KBM-7 (cell line): ENCODE results near the gene ZNF559.

ENCODE experiments used
- DNase-seq: peaks from one replicate; pipeline ENCODE4 v3.0.0-alpha.2; 2015
- in situ Hi-C: fragments of 300-500 bp; cut with MboI; formaldehyde crosslinking; loops from 2 replicates; pipeline ENCODE4 v1.14.3; 2020; ENCODE audit warnings: low sequenced_read_pairs, low pct_unique_long_range_greater_than_20kb, mixed read lengths

ZNF559 gene

GRCh38 chr19:9348671-9349070 lies 24.7 kb downstream of the ZNF559 start:
- in situ Hi-C loops: no loop called here
- DNase-seq: no peak

GRCh38 chr19:9352505-9352904 lies 28.5 kb downstream of the ZNF559 start:
- in situ Hi-C loops: no loop called here
- DNase-seq: no peak

DNA sequence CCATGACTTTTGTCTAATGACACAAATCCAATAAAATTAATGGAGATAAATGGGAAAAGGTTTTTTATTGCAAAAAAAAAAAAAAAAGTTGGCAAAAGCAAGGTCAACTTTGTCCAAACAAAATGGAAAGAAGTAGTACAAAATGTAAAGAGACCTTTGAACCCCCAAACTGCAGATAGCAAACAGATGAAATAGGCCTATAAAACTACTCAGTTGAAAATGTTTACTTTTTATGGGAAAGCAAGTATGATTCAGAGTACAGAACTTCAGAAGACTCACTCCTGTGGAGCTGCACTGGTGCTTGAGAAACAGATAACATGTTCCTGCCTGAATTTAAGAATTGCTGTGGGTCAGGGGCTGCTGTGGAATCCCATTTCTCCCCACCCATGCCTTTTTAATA lies 29.0 kb downstream of the ZNF559 start:
- in situ Hi-C loops: no loop called here
- no peak for DNase-seq

- in situ Hi-C loops: no loop called here
- DNase-seq: no peak
These were observed 30.7 kb downstream of the ZNF559 start for GRCh38 chr19:9354651-9355050.

- in situ Hi-C loops: no loop called here
- no peak for DNase-seq
These were observed 38.9 kb downstream of the ZNF559 start, which contains the start of gene ZNF177 for GRCh38 chr19:9362905-9363304. TSS of gene ZNF177 (plus strand) at chr19:9363013. CDS start at chr19:9378312, 15,299 bp downstream.

DNA sequence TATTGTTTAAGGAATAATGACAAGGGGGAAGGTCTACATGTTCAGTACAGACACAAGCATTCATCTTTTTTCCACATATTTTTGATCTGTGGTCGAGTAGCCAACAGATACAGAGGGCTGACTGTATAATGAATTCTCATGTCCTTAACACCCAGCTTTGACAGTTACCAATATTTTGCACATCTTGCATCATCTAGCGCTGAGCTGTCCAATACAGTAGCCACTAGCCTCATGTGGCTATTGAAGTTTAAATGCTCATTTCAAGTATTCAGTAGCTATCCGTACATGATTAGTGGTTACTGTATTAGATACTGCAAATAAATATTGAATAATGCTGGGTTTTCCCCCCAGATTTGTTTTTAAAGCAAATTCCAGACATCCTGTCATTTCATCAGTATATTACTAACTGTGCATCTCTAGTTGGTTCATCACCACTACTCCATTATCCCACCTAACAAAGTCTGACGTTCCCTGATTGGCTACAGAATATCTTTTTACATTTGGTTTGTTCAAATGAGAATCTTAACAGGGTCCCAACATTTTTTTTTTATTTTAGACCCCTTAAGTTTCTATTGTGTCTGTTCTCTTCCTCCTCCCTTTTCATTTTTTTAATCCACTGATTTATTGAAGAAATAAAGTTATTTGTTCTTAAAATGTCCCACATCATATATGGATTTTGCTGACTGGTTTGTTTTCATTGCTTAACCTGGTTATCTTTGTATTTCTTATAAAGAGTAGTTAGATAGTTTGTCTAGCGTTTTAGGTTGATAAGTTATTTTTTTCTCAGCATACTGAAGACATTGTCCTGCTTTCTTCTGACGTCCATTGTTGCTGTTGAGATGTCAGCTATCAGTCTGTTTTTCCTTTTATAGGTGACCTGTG lies 47.0 kb downstream of the ZNF559 start:
- in situ Hi-C loops: no loop called here
- DNase-seq: no peak

DNA sequence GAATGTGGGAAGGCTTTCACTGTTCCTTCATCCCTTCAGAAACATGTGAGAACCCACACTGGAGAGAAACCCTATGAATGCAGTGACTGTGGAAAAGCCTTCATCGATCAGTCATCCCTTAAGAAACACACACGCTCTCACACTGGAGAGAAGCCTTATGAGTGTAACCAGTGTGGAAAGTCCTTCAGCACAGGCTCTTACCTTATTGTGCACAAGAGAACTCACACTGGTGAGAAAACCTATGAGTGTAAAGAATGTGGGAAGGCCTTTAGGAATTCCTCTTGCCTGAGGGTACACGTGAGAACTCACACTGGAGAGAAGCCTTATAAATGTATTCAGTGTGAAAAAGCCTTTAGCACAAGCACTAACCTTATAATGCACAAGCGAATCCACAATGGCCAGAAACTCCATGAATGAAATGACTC lies 57.4 kb downstream of the ZNF559 start:
- in situ Hi-C loops: no loop called here
- DNase-seq: no peak
